ENCODE data around the gene NOG.

Gene NOG

GRCh38 chr17:56639517-56639916 is 46.0 kb downstream of the NOG start:
- DNase-seq (ENCODE audit: insufficient read length), result no peak
- FAIRE-seq, result no peak
- TF ChIP-seq POLR2A (IDR thresholded peaks at IDR 0.05; ENCODE audit: low read depth, low read length) (no peak), TAF1 (IDR thresholded peaks at IDR 0.05; ENCODE audit: borderline replicate concordance, low read depth, low read length) (no peak), POLR2AphosphoS5 (IDR thresholded peaks at IDR 0.05; ENCODE audit: low read depth, low read length) (no peak)

- DNase-seq (ENCODE audit: insufficient read length), result no peak
- FAIRE-seq, result no peak
- no peak for TF ChIP-seq POLR2AphosphoS5 (IDR thresholded peaks at IDR 0.05; ENCODE audit: low read depth, low read length)
- no peak for TF ChIP-seq TAF1 (IDR thresholded peaks at IDR 0.05; ENCODE audit: borderline replicate concordance, low read depth, low read length)
- no peak for TF ChIP-seq POLR2A (IDR thresholded peaks at IDR 0.05; ENCODE audit: low read depth, low read length)
Observed at GRCh38 chr17:56640116-56640515, 46.6 kb downstream of the NOG start.

DNA sequence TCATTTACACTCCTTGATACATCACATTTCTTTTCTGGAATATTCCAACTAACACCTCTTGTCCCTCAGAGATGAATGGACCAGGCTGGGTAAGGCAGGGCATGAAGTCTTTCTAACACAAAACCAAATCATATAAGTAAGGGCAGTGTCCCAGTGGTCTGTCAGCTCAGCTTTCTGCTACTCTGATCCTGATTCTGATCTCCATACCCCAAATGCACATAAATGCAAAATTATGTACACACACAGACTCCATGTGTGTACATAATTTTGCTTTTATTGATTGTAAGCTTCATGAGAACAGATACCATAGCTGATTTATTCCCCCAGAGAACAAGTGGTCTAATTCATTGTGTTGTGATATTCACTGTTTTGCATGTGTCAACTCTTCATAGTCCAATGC is 47.9 kb downstream of the NOG start:
- DNase-seq (ENCODE audit: insufficient read length) (no peak), FAIRE-seq (no peak)
- TF ChIP-seq TAF1 (IDR thresholded peaks at IDR 0.05; ENCODE audit: borderline replicate concordance, low read depth, low read length) (no peak), POLR2AphosphoS5 (IDR thresholded peaks at IDR 0.05; ENCODE audit: low read depth, low read length) (no peak), POLR2A (IDR thresholded peaks at IDR 0.05; ENCODE audit: low read depth, low read length) (no peak)

DNA sequence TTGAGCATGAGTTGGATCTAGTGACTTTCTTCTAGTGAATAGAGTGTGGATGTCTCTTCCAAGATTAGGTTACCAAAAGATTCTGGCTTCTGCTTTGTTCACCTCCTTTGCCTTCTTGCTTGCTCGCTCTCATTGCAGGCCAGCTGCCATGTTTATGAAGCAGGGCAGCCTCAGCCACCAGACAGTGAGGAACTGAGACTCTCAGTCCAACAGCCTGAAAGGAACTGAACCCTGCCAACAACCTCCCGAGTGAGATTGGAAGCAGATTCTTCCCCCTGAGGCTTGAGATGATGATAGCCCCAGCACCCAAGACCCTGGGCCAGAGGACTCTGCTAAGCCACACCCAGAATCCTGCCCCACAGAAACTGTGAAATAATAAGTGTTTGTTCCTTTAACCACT is 48.4 kb downstream of the NOG start:
- no peak for FAIRE-seq
- no peak for TF ChIP-seq TAF1 (IDR thresholded peaks at IDR 0.05; ENCODE audit: borderline replicate concordance, low read depth, low read length)
- no peak for TF ChIP-seq POLR2A (IDR thresholded peaks at IDR 0.05; ENCODE audit: low read depth, low read length)
- TF ChIP-seq POLR2AphosphoS5 (IDR thresholded peaks at IDR 0.05; ENCODE audit: low read depth, low read length), result no peak
- no peak for DNase-seq (ENCODE audit: insufficient read length)

GRCh38 chr17:56642424-56642823 is 48.9 kb downstream of the NOG start:
- no peak for FAIRE-seq
- TF ChIP-seq TAF1 (IDR thresholded peaks at IDR 0.05; ENCODE audit: borderline replicate concordance, low read depth, low read length) (no peak), POLR2AphosphoS5 (IDR thresholded peaks at IDR 0.05; ENCODE audit: low read depth, low read length) (no peak), POLR2A (IDR thresholded peaks at IDR 0.05; ENCODE audit: low read depth, low read length) (no peak)
- no peak for DNase-seq (ENCODE audit: insufficient read length)
